Tibial nerve (tissue), 4 donors: ENCODE data around the gene UMPS. TPM values are rescaled to one million over a fixed set of nuclear protein-coding genes. Genes with fewer than 3 reads are reported as not detected.

Source experiments
- DNase-seq, 2 donors: peaks; one replicate each; pipeline ENCODE4 v3.0.0-alpha.2; 2019; ENCODE audit warnings: low spot score in 2 of 2
- H3K27ac ChIP-seq, 4 donors: fragments of 200-600 bp; sonication (generic) in 3 of 4; one replicate each; pipeline ENCODE4 v1.5.1; 2017 to 2019; ENCODE audit warnings: mild to moderate bottlenecking in 1 of 4
- H3K27me3 ChIP-seq, 2 donors: fragments of 200-600 bp; sonication (generic) in 1 of 2; one replicate each; pipeline versions ENCODE4 v1.5.1 to v1.6.0; 2017 to 2019
- H3K36me3 ChIP-seq, 3 donors: fragments of 200-600 bp; sonication (generic); one replicate each; pipeline ENCODE4 v1.5.1; 2018 to 2019
- H3K4me1 ChIP-seq, 4 donors: fragments of 200-600 bp; sonication (generic) in 3 of 4; one replicate each; pipeline ENCODE4 v1.5.1; 2017 to 2019
- H3K4me3 ChIP-seq, 4 donors: fragments of 200-600 bp; sonication (generic) in 3 of 4; one replicate each; pipeline ENCODE4 v1.5.1; 2017 to 2019; ENCODE audit warnings: mild to moderate bottlenecking in 1 of 4, moderate library complexity in 1 of 4
- H3K9me3 ChIP-seq, 4 donors: fragments of 200-600 bp; sonication (generic) in 3 of 4; one replicate each; pipeline ENCODE4 v1.5.1; 2017 to 2019
- CTCF ChIP-seq, 5 experiments: fragments of 200-600 bp in 3 of 5; fragments of 450-650 bp in 2 of 5; sonication (generic) in 3 of 5; IDR thresholded peaks; one replicate each; pipeline ENCODE4 v1.5.1; 2016 to 2019; ENCODE audit warnings: antibody characterized with exemption in 5 of 5, mild to moderate bottlenecking in 3 of 5, moderate library complexity in 2 of 5
- EP300 ChIP-seq, 2 donors: sonication (generic); formaldehyde crosslinking; IDR thresholded peaks; one replicate each; pipeline ENCODE4 v1.6.1; 2017; ENCODE audit warnings: antibody characterized with exemption in 2 of 2, mild to moderate bottlenecking in 1 of 2
- POLR2A ChIP-seq, 2 donors: fragments of 450-650 bp; IDR thresholded peaks; one replicate each; pipeline ENCODE4 v1.6.1; 2017; ENCODE audit warnings: antibody characterized with exemption in 2 of 2, mild to moderate bottlenecking in 2 of 2, moderate library complexity in 2 of 2
- WGBS, 2 donors: methylation state at CpG; one replicate each; pipeline ENCODE4 v1.1.5; 2018; 5-methylcytosine and 5-hydroxymethylcytosine counted together
- total RNA-seq, 4 donors: library from RNA; depleted of rRNA; stranded (reverse); fragments of >200 nt; gene quantifications; one replicate each; pipeline ENCODE4 v1.1.0, GENCODE V29; 2016

Gene UMPS
- total RNA-seq, 4 donors from 2014 or later: 11.0 to 34.5 (median 16.2) TPM

GRCh38 chr3:124774841-124775402 lies 44.7 kb downstream of the UMPS start:
- Histone ChIP-seq H3K4me3 (no peak overlapping the region), H3K27ac (peak overlapping the region in 3 of 4 donors; percentile 19 to 74 (median 44)), H3K9me3 (no peaks in the 10 kb centered on the region), H3K36me3 (peaks cover 0 to 7% (median 0%) of the 10 kb centered on the region in 3 donors), H3K27me3 (no peaks in the 10 kb centered on the region), H3K4me1 (peaks cover 0 to 83% (median 44%) of the 10 kb centered on the region in 4 donors)
- 76 to 80% methylated on average over 7 of the region's 7 CpGs for WGBS, 2 donors
- DNase-seq: no peak
- TF ChIP-seq POLR2A (IDR thresholded peaks at IDR 0.05) (no peak), CTCF (IDR thresholded peaks at IDR 0.05) (no peak), EP300 (IDR thresholded peaks at IDR 0.05) (no peak)

DNA sequence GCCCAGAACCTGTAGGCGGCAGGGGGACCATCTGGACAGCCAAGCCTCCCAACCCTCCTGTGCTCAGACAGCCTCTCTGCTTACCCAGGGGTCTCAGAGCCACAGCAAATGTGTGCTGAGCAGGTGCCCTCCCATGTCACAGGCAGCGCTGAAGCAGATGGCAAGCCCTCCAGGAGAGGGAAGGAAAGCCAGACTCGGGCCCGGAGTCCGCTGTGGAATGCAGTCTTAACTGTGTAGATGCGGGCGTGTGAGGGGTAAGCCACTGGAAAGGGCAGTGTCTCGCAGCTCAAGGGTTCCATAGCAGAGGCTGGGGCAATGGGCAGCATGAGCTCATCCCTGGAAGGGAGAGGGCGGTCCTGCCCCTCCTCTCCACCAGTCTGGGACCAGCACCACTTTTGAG lies 45.6 kb downstream of the UMPS start:
- peak overlapping the region in 2 of 4 donors; percentile 59 to 65 for H3K27ac ChIP-seq
- DNase-seq: no peak

GRCh38 chr3:124776856-124777255 lies 46.6 kb downstream of the UMPS start:
- 94 to 100% methylated on average over 5 of the region's 5 CpGs for WGBS, 2 donors
- TF ChIP-seq POLR2A (IDR thresholded peaks at IDR 0.05): no peak
- no peak for TF ChIP-seq CTCF (IDR thresholded peaks at IDR 0.05)
- TF ChIP-seq EP300 (IDR thresholded peaks at IDR 0.05): no peak
- H3K4me1 ChIP-seq: peaks cover 0 to 83% (median 42%) of the 10 kb centered on the region in 4 donors
- no peaks in the 10 kb centered on the region for H3K9me3 ChIP-seq
- no peak for DNase-seq
- H3K4me3 ChIP-seq: no peak overlapping the region
- no peak overlapping the region for H3K27ac ChIP-seq
- no peaks in the 10 kb centered on the region for H3K27me3 ChIP-seq
- peaks cover 0 to 7% (median 0%) of the 10 kb centered on the region in 3 donors for H3K36me3 ChIP-seq

More for the DNA sequence above, 45.6 kb downstream of the UMPS start:
- Histone ChIP-seq H3K4me1 (peaks cover 0 to 83% (median 44%) of the 10 kb centered on the region in 4 donors), H3K27me3 (no peaks in the 10 kb centered on the region), H3K4me3 (no peak overlapping the region), H3K9me3 (no peaks in the 10 kb centered on the region), H3K36me3 (peaks cover 0 to 7% (median 0%) of the 10 kb centered on the region in 3 donors)
- WGBS, 2 donors: 67 to 73% methylated on average over 9 of the region's 9 CpGs
- TF ChIP-seq POLR2A (IDR thresholded peaks at IDR 0.05): no peak
- no peak for TF ChIP-seq CTCF (IDR thresholded peaks at IDR 0.05)
- no peak for TF ChIP-seq EP300 (IDR thresholded peaks at IDR 0.05)

DNA sequence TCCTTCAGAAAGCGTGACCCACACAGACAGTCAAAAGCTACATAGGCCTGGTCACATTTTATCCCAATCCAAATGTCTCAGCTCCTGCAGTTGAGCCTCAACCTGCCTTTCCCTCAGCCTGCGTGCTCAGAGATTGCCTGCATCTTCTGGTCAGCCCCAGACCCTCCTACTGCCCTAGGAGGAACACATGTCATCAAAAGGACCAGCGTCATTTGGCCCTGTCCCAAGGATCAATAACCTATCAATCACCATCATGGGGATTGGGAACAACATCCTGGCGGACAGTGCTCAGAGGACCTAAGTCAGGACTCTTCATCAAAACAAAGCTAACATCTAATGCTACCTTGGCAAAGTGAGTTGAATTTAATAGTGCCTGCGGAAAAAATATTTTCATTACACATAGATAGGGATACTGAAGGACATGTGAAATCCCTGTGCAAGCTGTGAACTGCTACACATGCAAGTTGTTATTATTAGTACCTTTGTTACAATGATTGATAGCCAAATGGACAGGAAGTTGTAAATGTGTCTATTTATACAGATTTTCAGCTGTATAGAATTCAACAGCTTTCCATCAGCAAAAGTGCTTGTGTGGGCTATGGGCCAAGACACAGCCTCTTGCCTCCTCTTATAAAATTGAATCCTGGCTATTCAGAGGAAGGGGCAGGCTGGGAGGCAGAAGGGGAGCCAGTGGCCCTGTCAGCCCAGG lies 47.7 kb downstream of the UMPS start:
- 89 to 93% methylated on average over 5 of the region's 5 CpGs for WGBS, 2 donors
- TF ChIP-seq CTCF (IDR thresholded peaks at IDR 0.05) (no peak), POLR2A (IDR thresholded peaks at IDR 0.05) (no peak), EP300 (IDR thresholded peaks at IDR 0.05) (no peak)
- Histone ChIP-seq H3K9me3 (no peaks in the 10 kb centered on the region), H3K27ac (peak overlapping the region in 1 of 4 donors; percentile 91), H3K4me1 (peaks cover 0 to 77% (median 33%) of the 10 kb centered on the region in 4 donors), H3K27me3 (no peaks in the 10 kb centered on the region), H3K36me3 (peaks cover 0 to 7% (median 0%) of the 10 kb centered on the region in 3 donors), H3K4me3 (no peak overlapping the region)
- no peak for DNase-seq

DNA sequence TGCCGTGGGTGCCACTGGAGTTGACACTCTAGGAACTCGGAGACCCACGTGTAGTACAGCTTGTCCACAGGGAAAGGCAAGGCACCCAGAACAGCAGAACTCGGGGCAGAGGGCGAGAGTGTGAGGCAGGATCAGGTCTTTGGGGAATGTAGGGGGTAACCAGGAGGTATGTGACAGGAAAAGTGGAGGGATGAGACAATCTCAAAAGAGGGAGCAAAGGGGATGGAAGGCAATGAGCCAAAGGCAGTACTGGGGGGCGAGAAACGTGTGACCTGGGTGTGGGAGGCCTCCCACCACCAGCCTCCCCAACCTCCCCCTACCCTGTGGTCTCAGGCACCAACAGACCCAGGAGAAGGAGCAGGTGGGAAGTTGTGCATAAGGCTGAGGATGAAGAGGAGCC lies 48.9 kb downstream of the UMPS start:
- peaks cover 0 to 7% (median 0%) of the 10 kb centered on the region in 3 donors for H3K36me3 ChIP-seq
- peaks cover 0 to 74% (median 32%) of the 10 kb centered on the region in 4 donors for H3K4me1 ChIP-seq
- DNase-seq: no peak
- no peak overlapping the region for H3K4me3 ChIP-seq
- WGBS, 2 donors: 79 to 81% methylated on average over 7 of the region's 7 CpGs
- no peak for TF ChIP-seq CTCF (IDR thresholded peaks at IDR 0.05)
- no peak for TF ChIP-seq POLR2A (IDR thresholded peaks at IDR 0.05)
- no peak for TF ChIP-seq EP300 (IDR thresholded peaks at IDR 0.05)
- H3K9me3 ChIP-seq: no peaks in the 10 kb centered on the region
- H3K27me3 ChIP-seq: no peaks in the 10 kb centered on the region
- H3K27ac ChIP-seq: peak overlapping the region; percentile 75 to 91 (median 84)
